Stimulated activated CD8-positive, alpha-beta memory T cell treated with anti-CD3 and anti-CD28 coated beads, Interleukin-15, amount 100 ng/mL, for 4 hours (primary cell): ENCODE results near the gene GOLGA6L22.
"Not testable (repeated sequence)": the region's sequence is repeated elsewhere in the genome, so short reads cannot be mapped to it uniquely, and the experiment has no call there.

ENCODE experiments used
- DNase-seq, 2 donors: peaks; one replicate each; pipeline ENCODE4 v3.0.0-alpha.2; 2020; ENCODE audit warnings: low read depth in 2 of 2

The GOLGA6L22 gene

GRCh38 chr15:22458603-22459002 lies at the start of gene GOLGA6L22:
Gene GOLGA6L22 (plus strand): TSS chr15:22458903. CDS start chr15:22458994, 91 bp downstream.
- DNase-seq = not testable (repeated sequence)

- DNase-seq = not testable (repeated sequence)
These were observed 41.4 kb upstream of the GOLGA6L22 start for GRCh38 chr15:22417288-22417687.

GRCh38 chr15:22417795-22418194 lies 40.9 kb upstream of the GOLGA6L22 start:
- DNase-seq = not testable (repeated sequence)

- not testable (repeated sequence) for DNase-seq
These were observed 40.5 kb upstream of the GOLGA6L22 start for GRCh38 chr15:22418212-22418611.

GRCh38 chr15:22418666-22419065 lies 40.0 kb upstream of the GOLGA6L22 start:
- not testable (repeated sequence) for DNase-seq

- not testable (repeated sequence) for DNase-seq
These were observed 38.4 kb upstream of the GOLGA6L22 start for GRCh38 chr15:22420340-22420739.

GRCh38 chr15:22429426-22429825 lies 29.3 kb upstream of the GOLGA6L22 start:
- not testable (repeated sequence) for DNase-seq

GRCh38 chr15:22431687-22432086 lies 27.0 kb upstream of the GOLGA6L22 start:
- not testable (repeated sequence) for DNase-seq

GRCh38 chr15:22494490-22495113 lies 35.9 kb downstream of the GOLGA6L22 start:
- peak in 1 of 2 donors; percentile 5 for DNase-seq

GRCh38 chr15:22497200-22497599 lies 38.5 kb downstream of the GOLGA6L22 start:
- not testable (repeated sequence) for DNase-seq

GRCh38 chr15:22498220-22498925 lies 39.7 kb downstream of the GOLGA6L22 start:
- not testable (repeated sequence) for DNase-seq

GRCh38 chr15:22502272-22502671 lies 43.6 kb downstream of the GOLGA6L22 start:
- DNase-seq = not testable (repeated sequence)

- not testable (repeated sequence) for DNase-seq
These were observed 48.3 kb downstream of the GOLGA6L22 start for GRCh38 chr15:22506959-22507358.

- DNase-seq = not testable (repeated sequence)
These were observed 57.4 kb downstream of the GOLGA6L22 start for GRCh38 chr15:22516140-22516539.
